OCI-LY7 (cell line): ENCODE data around the gene DNAJC3. TPM values are rescaled to one million over a fixed set of nuclear protein-coding genes. Genes with fewer than 3 reads are reported as not detected.

Source experiments
- BruUV-seq: library from RNA; stranded (reverse); fragments of 400-500 nt; replicated peaks from 2 replicates; lab custom pipeline; 2021; lab: Mats Ljungman, UMichigan
- CTCF ChIA-PET: fragments of 300-600 bp; sonication (Branson Sonifier 250); formaldehyde crosslinking; loops from one replicate; lab custom pipeline; 2022; ENCODE audit warnings: antibody characterized with exemption; ENCODE audit not compliant: unreplicated experiment; lab: Charles Lee
- POLR2A ChIA-PET: fragments of 300-600 bp; sonication (Branson Sonifier 250); formaldehyde crosslinking; loops from one replicate; lab custom pipeline; 2022; ENCODE audit warnings: antibody characterized with exemption; lab: Charles Lee
- DNase-seq: peaks from one replicate; pipeline ENCODE4 v3.0.0-alpha.2; 2015; ENCODE audit warnings: low spot score
- H2AFZ ChIP-seq: fragments of 200-600 bp; sonication (generic), shearing (Covaris generic); 2 replicates; pipeline ENCODE4 v1.6.1; 2014; ENCODE audit warnings: mild to moderate bottlenecking, antibody characterized with exemption, low read length, moderate library complexity
- H3K27ac ChIP-seq: fragments of 200-600 bp; sonication (generic); 2 replicates; pipeline ENCODE4 v1.5.1; 2014; ENCODE audit warnings: mixed run types, low read depth, mild to moderate bottlenecking, moderate library complexity, low read length, inconsistent platforms; ENCODE audit not compliant: poor library complexity, severe bottlenecking
- H3K36me3 ChIP-seq: fragments of 200-600 bp; sonication (generic); 2 replicates; pipeline ENCODE4 v1.6.1; 2014; ENCODE audit warnings: mild to moderate bottlenecking, antibody characterized with exemption, low read length, moderate library complexity, mixed read lengths; ENCODE audit not compliant: insufficient read depth
- H3K4me1 ChIP-seq: fragments of 200-600 bp; sonication (generic); 2 replicates; pipeline ENCODE4 v1.5.1; 2014; ENCODE audit warnings: mild to moderate bottlenecking, low read length; ENCODE audit not compliant: insufficient read depth, poor library complexity, severe bottlenecking
- H3K4me2 ChIP-seq: fragments of 200-600 bp; sonication (generic); 2 replicates; pipeline ENCODE4 v1.6.1; 2014; ENCODE audit warnings: mild to moderate bottlenecking, low read length
- H3K4me3 ChIP-seq: fragments of 200-600 bp; sonication (generic); 2 replicates; pipeline ENCODE4 v1.5.1; 2014; ENCODE audit warnings: mild to moderate bottlenecking, low read depth, low read length; ENCODE audit not compliant: poor library complexity, severe bottlenecking
- H3K79me2 ChIP-seq: fragments of 200-600 bp; sonication (generic); 2 replicates; pipeline ENCODE4 v1.6.1; 2016; ENCODE audit warnings: low read depth, mild to moderate bottlenecking, low read length, moderate library complexity, mixed read lengths; ENCODE audit not compliant: insufficient read depth
- H3K9me2 ChIP-seq: fragments of 200-600 bp; sonication (generic); 2 replicates; pipeline ENCODE4 v1.6.1; 2016; ENCODE audit warnings: mild to moderate bottlenecking, low read length, mixed read lengths; ENCODE audit not compliant: insufficient read depth
- H3K9me3 ChIP-seq: fragments of 200-600 bp; sonication (generic); 2 replicates; pipeline ENCODE4 v1.6.1; 2014; ENCODE audit warnings: mild to moderate bottlenecking, mixed run types, low read length, mixed read lengths
- H4K20me1 ChIP-seq: fragments of 200-600 bp; sonication (generic); 2 replicates; pipeline ENCODE4 v1.6.1; 2014; ENCODE audit warnings: mild to moderate bottlenecking, antibody characterized with exemption, low read length, moderate library complexity, mixed read lengths; ENCODE audit not compliant: insufficient read depth
- EZH2phosphoT487 ChIP-seq: fragments of 200-600 bp; sonication (generic); IDR thresholded peaks from 2 replicates; pipeline ENCODE4 v1.6.1; 2018; ENCODE audit warnings: low read depth, borderline replicate concordance, mild to moderate bottlenecking, mixed run types, antibody characterized with exemption, low read length, moderate library complexity, mixed read lengths
- intact Hi-C: fragments of 100-400 bp; cut with micrococcal nuclease; formaldehyde crosslinking; loops from one replicate; pipeline ENCODE4 v1.10.0; 2022; ENCODE audit not compliant: unreplicated experiment
- total RNA-seq, 2 experiments: library from RNA; depleted of rRNA in 1 of 2; stranded (reverse); fragments of >200 nt in 1 of 2; shearing (Covaris generic) in 1 of 2; gene quantifications; 2 replicates each; pipeline ENCODE4 v1.2.3, GENCODE V29; 2014 to 2022
- TF ChIP-seq, protein P1 (sequence below): fragments of 200-600 bp; sonication (generic); conservative IDR thresholded peaks from 2 replicates; pipeline ENCODE4 v1.5.1; 2014; ENCODE audit warnings: mild to moderate bottlenecking, antibody characterized with exemption, low read length, moderate library complexity, mixed read lengths

Gene DNAJC3
- total RNA-seq, 2 experiments from 2014 or later = 5.4 to 11.1 TPM

DNA sequence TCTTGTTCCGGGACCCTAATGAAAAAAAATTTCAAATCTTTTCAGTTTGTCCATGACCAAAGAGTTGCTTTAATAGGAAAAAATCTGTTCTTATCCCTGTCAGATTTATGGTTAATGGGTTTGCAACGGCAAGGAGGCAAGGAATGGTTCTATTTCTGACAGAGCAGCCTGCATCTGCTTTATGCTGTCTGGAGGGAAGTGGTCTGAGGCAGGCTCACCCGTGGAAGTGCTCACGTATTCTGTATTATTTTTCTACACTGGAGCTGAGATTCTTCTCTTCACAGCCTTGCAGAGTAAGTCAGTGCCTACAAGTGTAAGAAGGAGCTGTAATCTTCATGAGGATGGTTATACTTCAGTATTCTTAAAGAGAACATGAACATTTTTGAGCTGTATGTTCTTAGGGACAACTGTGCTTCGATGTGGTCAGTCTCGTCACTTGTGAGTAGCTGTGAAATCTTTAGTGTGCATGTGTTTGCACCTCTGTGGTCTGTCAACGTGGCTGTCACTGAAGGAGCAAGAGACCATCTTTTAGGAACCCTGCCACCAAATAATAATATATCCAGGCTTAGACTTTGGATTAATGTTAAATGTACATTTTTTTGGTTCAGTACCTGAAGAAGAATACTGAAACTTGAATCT lies 114.3 kb downstream of the DNAJC3 start:
- no peak for DNase-seq

DNA sequence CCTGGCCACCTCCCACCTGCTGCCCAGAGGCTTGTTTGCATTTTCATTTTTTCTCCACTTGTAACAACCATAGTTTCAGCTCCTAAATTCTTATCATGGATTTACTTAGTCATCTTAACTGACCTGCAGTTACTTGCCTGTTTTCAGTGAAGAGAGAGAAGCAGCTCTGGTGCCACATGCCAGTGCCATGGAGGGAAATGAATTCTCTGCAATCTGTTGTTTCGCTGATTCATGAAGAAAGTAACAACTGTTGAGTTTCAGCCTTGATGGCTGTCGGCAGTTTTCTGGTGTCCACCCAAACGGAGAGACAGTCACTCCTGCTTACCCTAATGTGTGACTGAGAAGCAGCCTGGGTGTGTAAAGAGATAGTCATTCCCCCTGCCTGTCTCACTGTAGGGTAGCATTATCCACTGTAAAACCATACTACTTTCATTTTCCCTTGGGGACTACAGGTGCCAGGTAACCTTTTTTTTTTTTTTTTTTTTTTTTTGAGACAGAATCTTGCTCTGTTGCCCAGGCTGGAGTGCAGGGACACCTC lies 116.1 kb downstream of the DNAJC3 start:
- no peaks in the 10 kb centered on the region for H3K9me2 ChIP-seq
- ChIA-PET POLR2A (no interaction called here), CTCF (no interaction called here)
- no peak overlapping the region for H3K27ac ChIP-seq
- H3K4me2 ChIP-seq = no peak overlapping the region
- TF ChIP-seq EZH2phosphoT487 = no peak
- TF ChIP-seq, protein P1, sequence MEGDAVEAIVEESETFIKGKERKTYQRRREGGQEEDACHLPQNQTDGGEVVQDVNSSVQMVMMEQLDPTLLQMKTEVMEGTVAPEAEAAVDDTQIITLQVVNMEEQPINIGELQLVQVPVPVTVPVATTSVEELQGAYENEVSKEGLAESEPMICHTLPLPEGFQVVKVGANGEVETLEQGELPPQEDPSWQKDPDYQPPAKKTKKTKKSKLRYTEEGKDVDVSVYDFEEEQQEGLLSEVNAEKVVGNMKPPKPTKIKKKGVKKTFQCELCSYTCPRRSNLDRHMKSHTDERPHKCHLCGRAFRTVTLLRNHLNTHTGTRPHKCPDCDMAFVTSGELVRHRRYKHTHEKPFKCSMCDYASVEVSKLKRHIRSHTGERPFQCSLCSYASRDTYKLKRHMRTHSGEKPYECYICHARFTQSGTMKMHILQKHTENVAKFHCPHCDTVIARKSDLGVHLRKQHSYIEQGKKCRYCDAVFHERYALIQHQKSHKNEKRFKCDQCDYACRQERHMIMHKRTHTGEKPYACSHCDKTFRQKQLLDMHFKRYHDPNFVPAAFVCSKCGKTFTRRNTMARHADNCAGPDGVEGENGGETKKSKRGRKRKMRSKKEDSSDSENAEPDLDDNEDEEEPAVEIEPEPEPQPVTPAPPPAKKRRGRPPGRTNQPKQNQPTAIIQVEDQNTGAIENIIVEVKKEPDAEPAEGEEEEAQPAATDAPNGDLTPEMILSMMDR = no peak
- H4K20me1 ChIP-seq = no peaks in the 10 kb centered on the region
- no peak overlapping the region for H3K4me3 ChIP-seq
- H3K4me1 ChIP-seq = no peaks in the 10 kb centered on the region
- DNase-seq = no peak
- no peak overlapping the region for H2AFZ ChIP-seq
- no peaks in the 10 kb centered on the region for H3K79me2 ChIP-seq
- H3K36me3 ChIP-seq = peaks cover 3% of the 10 kb centered on the region; the same call in 1 of the 2 replicates
- H3K9me3 ChIP-seq = no peaks in the 10 kb centered on the region
- intact Hi-C loops = no loop called here
- no TSS peak for BruUV-seq

More for the DNA sequence above, 114.3 kb downstream of the DNAJC3 start:
- Histone ChIP-seq H3K9me2 (no peaks in the 10 kb centered on the region), H2AFZ (no peak overlapping the region), H3K4me1 (no peaks in the 10 kb centered on the region), H4K20me1 (no peaks in the 10 kb centered on the region), H3K4me2 (no peak overlapping the region), H3K9me3 (no peaks in the 10 kb centered on the region), H3K36me3 (peaks cover 3% of the 10 kb centered on the region; the same call in 1 of the 2 replicates), H3K79me2 (no peaks in the 10 kb centered on the region), H3K4me3 (no peak overlapping the region), H3K27ac (no peak overlapping the region)
- POLR2A ChIA-PET = interaction anchor here (0.6 kb wide), 2 partner anchors 7 to 1351 kb away, joined by 4 read pairs; no protein-coding TSS in a partner anchor
- CTCF ChIA-PET = no interaction called here
- intact Hi-C loops = no loop called here
- no peak for TF ChIP-seq EZH2phosphoT487
- TF ChIP-seq, protein P1 = no peak
- no TSS peak for BruUV-seq

DNA sequence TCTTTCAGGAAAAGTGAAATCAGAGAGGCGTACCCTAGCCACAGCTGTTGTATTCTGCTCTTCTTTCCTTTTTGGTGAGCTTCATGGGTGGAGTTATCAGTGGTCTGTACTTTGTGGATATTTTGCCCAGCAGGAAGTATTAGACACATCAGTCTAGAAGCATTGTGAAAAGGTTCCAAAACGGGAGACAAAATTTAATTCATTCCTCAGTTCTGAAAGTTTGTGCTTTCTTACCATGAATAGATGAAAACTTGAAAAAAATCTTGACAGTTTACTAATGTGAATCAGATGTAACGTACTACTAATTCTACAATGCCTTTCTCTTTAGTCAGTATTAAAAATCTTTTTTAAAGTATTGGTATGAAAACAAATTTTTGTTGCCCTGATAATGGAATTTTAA lies 116.8 kb downstream of the DNAJC3 start:
- Histone ChIP-seq H3K36me3 (no peaks in the 10 kb centered on the region; the same call in 1 of the 2 replicates), H3K27ac (no peak overlapping the region), H2AFZ (no peak overlapping the region), H3K4me3 (no peak overlapping the region), H4K20me1 (no peaks in the 10 kb centered on the region), H3K79me2 (no peaks in the 10 kb centered on the region), H3K4me2 (no peak overlapping the region), H3K9me3 (no peaks in the 10 kb centered on the region), H3K4me1 (no peaks in the 10 kb centered on the region), H3K9me2 (no peaks in the 10 kb centered on the region)
- TF ChIP-seq EZH2phosphoT487 = no peak
- TF ChIP-seq, protein P1 = no peak
- TSS peak; percentile 46 for BruUV-seq
- ChIA-PET CTCF (no interaction called here), POLR2A (no interaction called here)
- no peak for DNase-seq
- intact Hi-C loops = no loop called here
